HG03378 (cell line): ENCODE results near the gene TOM1L2.
"Not testable (repeated sequence)": the region's sequence is repeated elsewhere in the genome, so short reads cannot be mapped to it uniquely, and the experiment has no call there.

Experiments used
- ATAC-seq: cut with Tn5 transposase; IDR thresholded peaks from one replicate; pipeline ENCODE4 v1.9.1; 2021; ENCODE audit warnings: mild to moderate bottlenecking, moderate library complexity; ENCODE audit not compliant: unreplicated experiment

Gene TOM1L2

GRCh38 chr17:17926036-17926435 is 46.2 kb downstream of the TOM1L2 start:
- no peak for ATAC-seq

- no peak for ATAC-seq
Observed at GRCh38 chr17:17924857-17925250, 47.3 kb downstream of the TOM1L2 start.

- ATAC-seq = no peak
Observed at GRCh38 chr17:17924131-17924856, 47.9 kb downstream of the TOM1L2 start.

- ATAC-seq = no peak
Observed at GRCh38 chr17:17922070-17922614, 50.1 kb downstream of the TOM1L2 start.

- ATAC-seq = no peak
Observed at GRCh38 chr17:17921192-17922069, 50.8 kb downstream of the TOM1L2 start.

- ATAC-seq = no peak
Observed at GRCh38 chr17:17919169-17920107, 52.8 kb downstream of the TOM1L2 start.

GRCh38 chr17:17917394-17917793 is 54.8 kb downstream of the TOM1L2 start:
- no peak for ATAC-seq

- ATAC-seq = no peak
Observed at GRCh38 chr17:17915183-17915582, 57.0 kb downstream of the TOM1L2 start.

- ATAC-seq = no peak
Observed at GRCh38 chr17:17913695-17914332, 58.4 kb downstream of the TOM1L2 start.

GRCh38 chr17:17912336-17912735 is 59.9 kb downstream of the TOM1L2 start:
- ATAC-seq = not testable (repeated sequence)

- ATAC-seq = no peak
Observed at GRCh38 chr17:17911001-17911613, 61.1 kb downstream of the TOM1L2 start.

GRCh38 chr17:17910060-17910459 is 62.1 kb downstream of the TOM1L2 start:
- no peak for ATAC-seq

- ATAC-seq = no peak
Observed at GRCh38 chr17:17909078-17909477, 63.1 kb downstream of the TOM1L2 start.

GRCh38 chr17:17907469-17907868 is 64.7 kb downstream of the TOM1L2 start:
- no peak for ATAC-seq

- no peak for ATAC-seq
Observed at GRCh38 chr17:17906418-17907215, 65.6 kb downstream of the TOM1L2 start.

GRCh38 chr17:17905036-17905320 is 67.2 kb downstream of the TOM1L2 start:
- ATAC-seq = no peak

- no peak for ATAC-seq
Observed at GRCh38 chr17:17904166-17905035, 67.8 kb downstream of the TOM1L2 start.

- ATAC-seq = no peak
Observed at GRCh38 chr17:17902877-17903276, 69.3 kb downstream of the TOM1L2 start.
